Uterus (tissue), 2 donors: ENCODE measurements around the gene NDUFA8.

ENCODE experiments used
- CTCF ChIP-seq, 4 experiments: fragments of 200-600 bp in 2 of 4; fragments of 450-650 bp in 2 of 4; sonication (generic) in 2 of 4; IDR thresholded peaks; one replicate each; pipeline ENCODE4 v1.5.1; 2016 to 2019; ENCODE audit warnings: antibody characterized with exemption in 4 of 4, mild to moderate bottlenecking in 2 of 4, moderate library complexity in 1 of 4
- POLR2A ChIP-seq, 2 donors: fragments of 450-650 bp; IDR thresholded peaks; one replicate each; pipeline ENCODE4 v1.6.1; 2016; ENCODE audit warnings: antibody characterized with exemption in 2 of 2, mild to moderate bottlenecking in 1 of 2, moderate library complexity in 1 of 2

DNA sequence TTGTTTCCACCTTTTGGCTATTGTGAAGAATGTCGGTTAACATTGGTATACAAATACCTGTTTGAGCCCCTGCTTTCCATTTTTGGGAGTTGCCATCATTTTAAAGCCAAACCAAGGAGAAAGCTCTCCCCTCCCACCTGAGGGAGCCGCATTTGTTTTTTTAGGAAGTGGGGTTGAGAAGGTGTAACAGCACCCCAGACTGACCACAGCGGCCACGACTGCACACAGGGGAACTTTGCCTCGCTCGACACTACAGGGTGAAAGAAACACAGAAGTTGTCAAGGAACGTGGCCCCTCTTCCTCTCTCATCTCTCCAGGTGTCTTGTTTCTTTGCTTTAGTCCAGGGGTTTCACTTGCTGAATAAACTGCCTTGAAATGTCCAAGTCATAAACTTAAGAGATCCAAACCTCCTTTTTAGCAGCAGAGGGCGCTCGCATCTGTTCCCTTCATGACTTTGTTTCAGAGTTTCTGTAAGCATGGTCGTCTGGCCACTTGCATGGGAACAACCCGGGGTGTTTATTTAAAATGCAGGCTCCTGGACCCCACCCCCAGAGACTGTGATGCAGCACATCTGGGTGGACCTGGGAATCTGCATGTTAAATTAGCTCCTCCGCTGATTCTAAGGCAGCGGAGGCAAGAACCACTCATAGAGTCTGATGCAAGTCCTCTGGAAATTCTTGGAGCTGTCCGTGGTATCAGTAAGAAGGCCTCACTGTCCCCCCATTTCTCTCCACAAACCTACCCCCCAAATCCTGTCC, 64.4 kb downstream of the NDUFA8 start:
- TF ChIP-seq CTCF (IDR thresholded peaks at IDR 0.05) (peak; percentile 35 to 59 (median 40)), POLR2A (IDR thresholded peaks at IDR 0.05) (no peak)
